HepG2 (cell line): ENCODE data around the gene LTB4R. TPM values are rescaled to one million over a fixed set of nuclear protein-coding genes. Genes with fewer than 3 reads are reported as not detected.

Experiments
- EHMT2 ChIP-seq: fragments of 200-600 bp; sonication (generic); IDR thresholded peaks from 2 replicates; pipeline ENCODE4 v1.7.0; 2017; ENCODE audit warnings: antibody characterized with exemption, low read depth, low read length, borderline replicate concordance
- KLF13 ChIP-seq: sonication (generic); formaldehyde crosslinking; IDR thresholded peaks from 2 replicates; pipeline ENCODE4 v1.4.0; 2020; ENCODE audit warnings: mild to moderate bottlenecking, missing genetic modification reagents
- NFATC3 ChIP-seq: sonication (generic); formaldehyde crosslinking; IDR thresholded peaks from 2 replicates; pipeline ENCODE4 v1.5.1; 2020; ENCODE audit warnings: mild to moderate bottlenecking, missing genetic modification reagents
- ONECUT2 ChIP-seq: sonication (generic); formaldehyde crosslinking; IDR thresholded peaks from 2 replicates; pipeline ENCODE4 v1.4.0; 2020; ENCODE audit warnings: missing genetic modification reagents
- PAX8 ChIP-seq: sonication (generic); formaldehyde crosslinking; IDR thresholded peaks from 2 replicates; pipeline ENCODE4 v1.8.0; 2022; ENCODE audit warnings: mild to moderate bottlenecking, missing genetic modification reagents, borderline replicate concordance
- RFXAP ChIP-seq: sonication (generic); formaldehyde crosslinking; IDR thresholded peaks from 2 replicates; pipeline ENCODE4 v1.4.0; 2020; ENCODE audit warnings: missing genetic modification reagents, borderline replicate concordance
- SP1 ChIP-seq, 2 experiments: fragments of 450-650 bp in 1 of 2; sonication (generic) in 1 of 2; formaldehyde crosslinking in 1 of 2; IDR thresholded peaks; 2 replicates each; pipeline versions ENCODE4 v1.4.0 to v1.6.1; 2016 to 2020; ENCODE audit warnings: missing genetic modification reagents in 1 of 2
- TSC22D2 ChIP-seq: sonication (generic); formaldehyde crosslinking; IDR thresholded peaks from 2 replicates; pipeline ENCODE4 v1.5.1; 2020; ENCODE audit warnings: missing genetic modification reagents, mild to moderate bottlenecking, borderline replicate concordance
- XBP1 ChIP-seq: sonication (generic); formaldehyde crosslinking; IDR thresholded peaks from 2 replicates; pipeline ENCODE4 v1.5.0; 2020; ENCODE audit warnings: missing genetic modification reagents
- ZBTB38 ChIP-seq: sonication (generic); formaldehyde crosslinking; IDR thresholded peaks from 2 replicates; pipeline ENCODE4 v1.5.1; 2020; ENCODE audit warnings: mild to moderate bottlenecking, missing genetic modification reagents
- ZFP90 ChIP-seq: sonication (generic); formaldehyde crosslinking; IDR thresholded peaks from 2 replicates; pipeline ENCODE4 v1.8.0; 2022; ENCODE audit warnings: missing genetic modification reagents, mild to moderate bottlenecking, inconsistent platforms, borderline replicate concordance
- ZNF10 ChIP-seq: sonication (generic); formaldehyde crosslinking; IDR thresholded peaks from 2 replicates; pipeline ENCODE4 v1.4.0; 2020; ENCODE audit warnings: mild to moderate bottlenecking, low read depth, missing genetic modification reagents, borderline replicate concordance
- ZNF354B ChIP-seq: sonication (generic); formaldehyde crosslinking; IDR thresholded peaks from 2 replicates; pipeline ENCODE4 v1.8.0; 2022; ENCODE audit warnings: mild to moderate bottlenecking, missing genetic modification reagents
- ZNF569 ChIP-seq: sonication (generic); formaldehyde crosslinking; IDR thresholded peaks from 2 replicates; pipeline ENCODE4 v1.5.0; 2020; ENCODE audit warnings: mild to moderate bottlenecking, missing genetic modification reagents, moderate library complexity, borderline replicate concordance
- ZNF883 ChIP-seq: sonication (generic); formaldehyde crosslinking; IDR thresholded peaks from 2 replicates; pipeline ENCODE4 v1.5.1; 2020; ENCODE audit warnings: mild to moderate bottlenecking, missing genetic modification reagents; ENCODE audit errors: not compliant biosample characterization
- ZSCAN30 ChIP-seq: sonication (generic); formaldehyde crosslinking; IDR thresholded peaks from 2 replicates; pipeline ENCODE4 v1.5.0; 2020; ENCODE audit warnings: mild to moderate bottlenecking, missing genetic modification reagents
- polyA plus RNA-seq, 8 experiments: library from polyadenylated mRNA; depleted of rRNA in 3 of 8; stranded (reverse) in 7 of 8; unstranded in 1 of 8; fragments of >200 nt; fragmentation: Illumina TruSeq in 4 of 8; extraction: Trizol in 4 of 8; gene quantifications; 2 replicates each; pipeline versions ENCODE4 v1.2.1 to v1.2.3, GENCODE V29; 2011 to 2016; ENCODE audit warnings: low read depth in 4 of 8, missing spikeins in 1 of 8, mixed read lengths in 1 of 8; ENCODE audit not compliant: insufficient read depth in 1 of 8
- total RNA-seq, 5 experiments: library from RNA; depleted of rRNA; stranded (reverse); fragments of >200 nt; fragmentation: Illumina TruSeq; extraction: Trizol; gene quantifications; 2 replicates each; pipeline ENCODE4 v1.2.3, GENCODE V29; 2016; ENCODE audit warnings: low read depth in 1 of 5
- TF ChIP-seq, protein P1 (sequence below): sonication (generic); formaldehyde crosslinking; IDR thresholded peaks from 2 replicates; pipeline ENCODE4 v1.5.0; 2020; ENCODE audit warnings: missing genetic modification reagents
- TF ChIP-seq, protein P2 (sequence below): sonication (generic); formaldehyde crosslinking; IDR thresholded peaks from 2 replicates; pipeline ENCODE4; 2020; ENCODE audit warnings: missing genetic modification reagents, mild to moderate bottlenecking, borderline replicate concordance
- TF ChIP-seq, protein P3 (sequence below): sonication (generic); formaldehyde crosslinking; IDR thresholded peaks from 2 replicates; pipeline ENCODE4 v1.5.0; 2020; ENCODE audit warnings: missing genetic modification reagents
- TF ChIP-seq, protein P4 (sequence below): sonication (generic); formaldehyde crosslinking; IDR thresholded peaks from 2 replicates; pipeline ENCODE4 v1.5.1; 2020; ENCODE audit warnings: mild to moderate bottlenecking, missing genetic modification reagents, borderline replicate concordance
- TF ChIP-seq, protein P5 (sequence below): sonication (generic); formaldehyde crosslinking; IDR thresholded peaks from 2 replicates; pipeline ENCODE4 v1.9.0; 2021; ENCODE audit warnings: missing genetic modification reagents, borderline replicate concordance

Gene LTB4R
- total and polyA plus RNA-seq, 2 of the 13 experiments (the other 11 are each of a cell fraction or from before 2014, with no cell fraction given), result 3.2 to 8.2 TPM

DNA sequence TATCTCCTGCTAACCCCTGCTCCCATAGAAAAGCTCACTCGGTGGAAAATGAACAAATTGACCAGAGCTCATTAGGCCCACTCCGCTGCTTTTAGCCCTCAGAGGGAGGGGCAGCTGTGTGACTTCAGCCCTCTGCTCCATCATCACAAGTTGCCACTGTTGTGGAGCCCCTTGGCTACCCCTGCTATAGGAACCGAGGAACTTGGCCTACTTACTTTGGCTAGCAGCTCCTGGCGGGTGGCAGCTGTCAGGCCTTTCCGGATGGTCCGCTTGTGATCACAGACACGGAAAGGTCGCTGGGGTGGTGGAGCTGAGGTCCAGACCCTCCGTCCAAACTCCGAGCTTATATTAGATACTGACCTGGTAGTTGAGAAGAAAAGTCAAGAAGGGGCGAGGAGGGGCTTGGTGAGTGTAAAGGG lies 4.1 kb upstream of the LTB4R start (continued):
- no peak for TF ChIP-seq TSC22D2 (CRISPR knock-in tag)
- TF ChIP-seq ZFP90, result peak; percentile 21
- TF ChIP-seq, protein P1, sequence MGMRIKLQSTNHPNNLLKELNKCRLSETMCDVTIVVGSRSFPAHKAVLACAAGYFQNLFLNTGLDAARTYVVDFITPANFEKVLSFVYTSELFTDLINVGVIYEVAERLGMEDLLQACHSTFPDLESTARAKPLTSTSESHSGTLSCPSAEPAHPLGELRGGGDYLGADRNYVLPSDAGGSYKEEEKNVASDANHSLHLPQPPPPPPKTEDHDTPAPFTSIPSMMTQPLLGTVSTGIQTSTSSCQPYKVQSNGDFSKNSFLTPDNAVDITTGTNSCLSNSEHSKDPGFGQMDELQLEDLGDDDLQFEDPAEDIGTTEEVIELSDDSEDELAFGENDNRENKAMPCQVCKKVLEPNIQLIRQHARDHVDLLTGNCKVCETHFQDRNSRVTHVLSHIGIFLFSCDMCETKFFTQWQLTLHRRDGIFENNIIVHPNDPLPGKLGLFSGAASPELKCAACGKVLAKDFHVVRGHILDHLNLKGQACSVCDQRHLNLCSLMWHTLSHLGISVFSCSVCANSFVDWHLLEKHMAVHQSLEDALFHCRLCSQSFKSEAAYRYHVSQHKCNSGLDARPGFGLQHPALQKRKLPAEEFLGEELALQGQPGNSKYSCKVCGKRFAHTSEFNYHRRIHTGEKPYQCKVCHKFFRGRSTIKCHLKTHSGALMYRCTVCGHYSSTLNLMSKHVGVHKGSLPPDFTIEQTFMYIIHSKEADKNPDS (CRISPR knock-in tag), result no peak
- no peak for TF ChIP-seq XBP1 (CRISPR knock-in tag)
- TF ChIP-seq, protein P2, sequence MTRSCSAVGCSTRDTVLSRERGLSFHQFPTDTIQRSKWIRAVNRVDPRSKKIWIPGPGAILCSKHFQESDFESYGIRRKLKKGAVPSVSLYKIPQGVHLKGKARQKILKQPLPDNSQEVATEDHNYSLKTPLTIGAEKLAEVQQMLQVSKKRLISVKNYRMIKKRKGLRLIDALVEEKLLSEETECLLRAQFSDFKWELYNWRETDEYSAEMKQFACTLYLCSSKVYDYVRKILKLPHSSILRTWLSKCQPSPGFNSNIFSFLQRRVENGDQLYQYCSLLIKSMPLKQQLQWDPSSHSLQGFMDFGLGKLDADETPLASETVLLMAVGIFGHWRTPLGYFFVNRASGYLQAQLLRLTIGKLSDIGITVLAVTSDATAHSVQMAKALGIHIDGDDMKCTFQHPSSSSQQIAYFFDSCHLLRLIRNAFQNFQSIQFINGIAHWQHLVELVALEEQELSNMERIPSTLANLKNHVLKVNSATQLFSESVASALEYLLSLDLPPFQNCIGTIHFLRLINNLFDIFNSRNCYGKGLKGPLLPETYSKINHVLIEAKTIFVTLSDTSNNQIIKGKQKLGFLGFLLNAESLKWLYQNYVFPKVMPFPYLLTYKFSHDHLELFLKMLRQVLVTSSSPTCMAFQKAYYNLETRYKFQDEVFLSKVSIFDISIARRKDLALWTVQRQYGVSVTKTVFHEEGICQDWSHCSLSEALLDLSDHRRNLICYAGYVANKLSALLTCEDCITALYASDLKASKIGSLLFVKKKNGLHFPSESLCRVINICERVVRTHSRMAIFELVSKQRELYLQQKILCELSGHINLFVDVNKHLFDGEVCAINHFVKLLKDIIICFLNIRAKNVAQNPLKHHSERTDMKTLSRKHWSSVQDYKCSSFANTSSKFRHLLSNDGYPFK (CRISPR knock-in tag), result no peak
- TF ChIP-seq EHMT2, result no peak
- no peak for TF ChIP-seq ZSCAN30 (CRISPR knock-in tag)
- TF ChIP-seq, protein P3, sequence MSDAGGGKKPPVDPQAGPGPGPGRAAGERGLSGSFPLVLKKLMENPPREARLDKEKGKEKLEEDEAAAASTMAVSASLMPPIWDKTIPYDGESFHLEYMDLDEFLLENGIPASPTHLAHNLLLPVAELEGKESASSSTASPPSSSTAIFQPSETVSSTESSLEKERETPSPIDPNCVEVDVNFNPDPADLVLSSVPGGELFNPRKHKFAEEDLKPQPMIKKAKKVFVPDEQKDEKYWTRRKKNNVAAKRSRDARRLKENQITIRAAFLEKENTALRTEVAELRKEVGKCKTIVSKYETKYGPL (CRISPR knock-in tag), result no peak
- TF ChIP-seq SP1 (IDR thresholded peaks at IDR 0.05), result no peak
- TF ChIP-seq SP1 (CRISPR knock-in tag; IDR thresholded peaks at IDR 0.05), result no peak
- no peak for TF ChIP-seq ONECUT2
- TF ChIP-seq ZNF10 (CRISPR knock-in tag), result peak; percentile 78; the same call in 1 of the 2 replicates
- TF ChIP-seq KLF13 (CRISPR knock-in tag), result no peak
- peak; percentile 22; the same call in 1 of the 2 replicates for TF ChIP-seq NFATC3 (CRISPR knock-in tag)
- no peak for TF ChIP-seq ZNF354B (CRISPR knock-in tag)
- peak; percentile 7 for TF ChIP-seq ZNF883 (CRISPR knock-in tag)
- no peak for TF ChIP-seq RFXAP (CRISPR knock-in tag)
- TF ChIP-seq, protein P4, sequence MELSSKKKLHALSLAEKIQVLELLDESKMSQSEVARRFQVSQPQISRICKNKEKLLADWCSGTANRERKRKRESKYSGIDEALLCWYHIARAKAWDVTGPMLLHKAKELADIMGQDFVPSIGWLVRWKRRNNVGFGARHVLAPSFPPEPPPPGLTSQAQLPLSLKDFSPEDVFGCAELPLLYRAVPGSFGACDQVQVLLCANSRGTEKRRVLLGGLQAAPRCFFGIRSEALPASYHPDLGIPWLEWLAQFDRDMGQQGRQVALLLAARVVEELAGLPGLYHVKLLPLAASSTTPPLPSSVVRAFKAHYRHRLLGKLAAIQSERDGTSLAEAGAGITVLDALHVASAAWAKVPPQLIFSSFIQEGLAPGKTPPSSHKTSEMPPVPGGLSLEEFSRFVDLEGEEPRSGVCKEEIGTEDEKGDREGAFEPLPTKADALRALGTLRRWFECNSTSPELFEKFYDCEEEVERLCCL (CRISPR knock-in tag), result no peak
- TF ChIP-seq ZBTB38, result peak; percentile 100
- TF ChIP-seq, protein P5, sequence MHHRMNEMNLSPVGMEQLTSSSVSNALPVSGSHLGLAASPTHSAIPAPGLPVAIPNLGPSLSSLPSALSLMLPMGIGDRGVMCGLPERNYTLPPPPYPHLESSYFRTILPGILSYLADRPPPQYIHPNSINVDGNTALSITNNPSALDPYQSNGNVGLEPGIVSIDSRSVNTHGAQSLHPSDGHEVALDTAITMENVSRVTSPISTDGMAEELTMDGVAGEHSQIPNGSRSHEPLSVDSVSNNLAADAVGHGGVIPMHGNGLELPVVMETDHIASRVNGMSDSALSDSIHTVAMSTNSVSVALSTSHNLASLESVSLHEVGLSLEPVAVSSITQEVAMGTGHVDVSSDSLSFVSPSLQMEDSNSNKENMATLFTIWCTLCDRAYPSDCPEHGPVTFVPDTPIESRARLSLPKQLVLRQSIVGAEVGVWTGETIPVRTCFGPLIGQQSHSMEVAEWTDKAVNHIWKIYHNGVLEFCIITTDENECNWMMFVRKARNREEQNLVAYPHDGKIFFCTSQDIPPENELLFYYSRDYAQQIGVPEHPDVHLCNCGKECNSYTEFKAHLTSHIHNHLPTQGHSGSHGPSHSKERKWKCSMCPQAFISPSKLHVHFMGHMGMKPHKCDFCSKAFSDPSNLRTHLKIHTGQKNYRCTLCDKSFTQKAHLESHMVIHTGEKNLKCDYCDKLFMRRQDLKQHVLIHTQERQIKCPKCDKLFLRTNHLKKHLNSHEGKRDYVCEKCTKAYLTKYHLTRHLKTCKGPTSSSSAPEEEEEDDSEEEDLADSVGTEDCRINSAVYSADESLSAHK (CRISPR knock-in tag), result no peak
- TF ChIP-seq PAX8, result no peak; the same call in 1 of the 2 replicates
- TF ChIP-seq ZNF569 (CRISPR knock-in tag), result no peak
